Measurements from ENCODE around the gene MMD2.
"Not testable (repeated sequence)": the region's sequence is repeated elsewhere in the genome, so short reads cannot be mapped to it uniquely, and the experiment has no call there.

The MMD2 gene

DNA sequence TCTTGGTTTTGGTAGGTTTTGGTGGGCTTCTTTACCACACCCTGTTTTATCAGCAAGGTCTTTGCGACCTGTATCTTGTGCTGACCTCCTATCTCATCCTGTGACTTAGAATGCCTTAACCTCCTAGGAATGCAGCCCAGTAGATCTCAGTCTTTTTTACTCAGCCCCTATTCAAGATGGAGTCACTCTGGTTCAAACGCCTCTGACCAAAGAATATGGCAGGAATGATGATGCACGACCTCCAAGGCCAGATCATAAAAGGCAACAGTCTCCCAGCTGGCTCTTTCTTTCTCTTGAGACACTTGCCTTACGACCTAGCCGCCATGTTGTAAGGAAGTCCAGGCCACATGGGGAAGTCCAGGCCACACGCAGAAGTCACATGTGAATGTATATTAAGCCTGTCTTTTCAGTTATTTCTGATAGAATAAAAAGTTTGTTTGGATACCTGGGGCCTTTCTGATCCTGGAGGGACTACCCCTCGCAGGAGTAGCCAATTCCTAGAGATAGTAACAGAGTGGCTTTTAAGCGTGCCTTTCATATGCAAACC lies 65.0 kb downstream of the MMD2 start:
- no peak for DNase-seq (ENCODE audit: low read depth)

DNA sequence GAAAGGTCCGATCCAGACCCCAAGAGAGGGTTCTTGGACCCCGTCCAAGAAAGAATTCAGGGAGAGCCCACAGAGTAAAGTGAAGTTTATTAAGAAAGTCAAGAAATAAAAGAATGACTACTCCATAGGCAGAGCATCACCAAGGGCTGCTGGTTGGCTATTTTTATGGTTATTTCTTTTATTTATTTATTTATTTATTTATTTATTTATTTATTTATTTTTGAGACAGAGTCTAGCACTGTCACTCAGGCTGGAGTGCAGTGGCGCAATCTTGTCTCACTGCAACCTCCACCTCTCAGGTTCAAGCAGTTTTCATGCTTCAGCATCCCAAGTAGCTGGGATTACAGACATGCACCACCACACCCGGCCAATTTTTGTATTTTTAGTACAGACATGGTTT lies 65.8 kb downstream of the MMD2 start:
- DNase-seq (ENCODE audit: low read depth) = not testable (repeated sequence)

- DNase-seq (ENCODE audit: low read depth) = not testable (repeated sequence)
Observed at GRCh38 chr7:4891522-4891921, 67.5 kb downstream of the MMD2 start.

DNA sequence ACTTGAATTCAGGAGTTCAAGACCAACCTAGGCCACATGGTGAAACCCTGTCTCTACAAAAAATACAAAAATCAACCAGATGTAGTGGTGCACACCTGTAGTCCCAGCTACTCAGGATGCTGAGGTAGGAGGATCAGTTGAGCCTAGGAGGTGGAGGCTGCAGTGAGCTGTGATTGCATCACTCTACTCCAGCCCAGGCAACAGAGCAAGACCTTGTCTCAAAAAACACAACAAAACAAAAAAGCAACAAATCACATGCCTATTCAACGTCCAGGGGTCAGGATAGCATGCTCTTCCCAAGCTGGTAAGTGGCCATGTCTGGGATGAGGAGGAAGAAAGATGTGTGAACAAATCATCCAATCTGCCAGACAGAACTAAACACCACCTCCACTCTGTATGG lies 69.3 kb downstream of the MMD2 start:
- no peak for DNase-seq (ENCODE audit: low read depth)

DNA sequence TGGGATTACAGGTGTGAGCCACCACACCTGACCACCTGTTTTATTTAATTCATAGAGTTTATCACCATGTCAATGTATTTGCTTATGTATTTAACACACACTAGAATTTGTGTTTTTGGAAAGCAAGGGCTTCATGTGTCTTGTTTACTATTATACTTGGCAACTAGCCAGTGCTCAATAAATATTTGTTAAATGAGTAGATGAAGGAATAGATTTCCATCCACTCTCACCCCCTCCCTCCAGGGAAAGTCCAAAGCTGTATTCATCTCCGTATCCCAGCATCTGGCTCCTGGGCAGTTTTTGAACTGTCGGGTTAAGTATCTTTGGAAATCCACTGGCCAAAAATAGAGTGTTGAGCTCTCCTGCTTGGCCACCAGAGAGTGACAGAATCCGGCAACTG lies 70.8 kb downstream of the MMD2 start:
- DNase-seq (ENCODE audit: low read depth) = no peak

DNA sequence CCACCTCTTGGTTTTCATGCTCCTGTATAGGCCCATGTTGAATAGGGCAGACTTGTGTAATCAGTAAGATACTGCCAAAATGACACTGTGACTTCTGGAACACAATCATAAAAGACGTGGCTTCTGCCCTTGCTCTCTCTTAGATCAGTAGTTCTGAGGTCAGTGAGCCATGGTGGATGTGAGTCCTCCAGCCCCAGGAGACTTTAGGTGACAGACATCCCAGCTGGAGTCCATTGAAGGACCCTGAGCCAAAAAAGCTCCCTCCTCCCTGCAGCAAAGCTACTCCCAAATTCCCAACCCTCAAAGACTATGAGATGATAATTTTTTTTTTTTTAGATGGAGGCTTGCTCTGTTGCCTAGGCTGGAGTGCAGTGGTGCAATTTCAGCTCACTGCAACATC lies 72.3 kb downstream of the MMD2 start:
- DNase-seq (ENCODE audit: low read depth) = no peak

GRCh38 chr7:4885317-4885807 lies 73.6 kb downstream of the MMD2 start:
- DNase-seq (ENCODE audit: low read depth) = no peak

DNA sequence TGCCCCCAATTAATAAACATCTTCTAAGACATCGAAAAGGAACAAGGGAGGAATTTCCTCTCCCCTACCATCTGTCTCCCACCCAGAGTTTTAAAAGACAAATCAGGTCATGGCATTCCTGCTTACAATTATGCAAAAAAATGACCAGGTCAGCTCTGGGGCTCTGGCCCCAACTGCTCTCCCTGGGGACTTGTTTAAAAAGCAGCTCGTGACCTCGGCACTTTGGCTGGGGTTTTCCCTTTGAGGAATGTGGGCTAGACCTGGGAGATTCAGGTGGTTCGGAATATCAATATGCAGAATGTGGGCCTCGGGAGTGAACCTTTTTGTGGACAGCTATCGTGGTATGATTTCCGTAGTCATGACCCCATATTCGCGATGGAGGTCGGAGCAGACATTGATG lies 74.8 kb downstream of the MMD2 start:
- DNase-seq (ENCODE audit: low read depth) = no peak

DNA sequence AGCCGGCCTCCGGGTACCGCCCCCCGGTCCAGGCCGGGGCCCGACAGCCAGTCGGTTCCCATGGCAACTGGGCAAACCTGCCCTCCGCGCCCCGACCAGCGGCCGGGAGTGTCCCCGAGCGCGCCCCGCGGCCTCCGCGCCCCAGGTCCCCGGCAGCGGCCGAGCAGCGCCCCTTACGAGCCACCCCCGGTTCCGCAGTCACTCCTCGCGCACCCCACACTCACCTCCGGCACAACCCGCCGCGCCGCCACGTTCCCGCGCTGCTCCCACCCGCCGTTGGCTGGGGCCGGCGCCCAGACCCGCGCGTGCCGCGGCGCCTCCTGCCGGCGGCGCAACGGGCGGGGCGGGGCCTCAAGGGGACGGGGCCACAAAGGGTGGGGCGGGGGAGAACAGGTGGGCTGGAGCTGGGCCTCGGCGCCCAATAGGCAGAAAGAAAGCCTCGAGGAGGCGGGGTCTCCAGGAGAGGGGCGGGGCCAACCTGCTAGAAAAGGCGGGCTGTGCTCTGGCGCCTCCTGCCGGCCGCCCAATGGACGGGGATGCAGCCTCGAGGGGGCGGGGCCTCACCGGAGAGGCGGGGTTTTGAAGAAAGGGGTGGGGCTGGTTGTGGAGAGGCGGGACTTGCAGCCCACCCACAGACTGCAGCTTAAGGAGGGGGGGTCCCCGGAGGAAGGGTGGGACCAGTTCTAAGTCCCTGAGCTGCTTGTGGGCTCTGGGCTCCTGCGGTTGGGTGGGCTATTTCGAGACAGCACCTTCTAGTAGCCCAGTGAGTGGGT lies 75.4 kb downstream of the MMD2 start, which contains the start of gene RADIL:
Gene RADIL (minus strand): TSS at position 345 of the 773 bp plus-strand sequence. CDS start 5,577 bp downstream, outside the sequence.
- DNase-seq (ENCODE audit: low read depth) = peak; percentile 87

DNA sequence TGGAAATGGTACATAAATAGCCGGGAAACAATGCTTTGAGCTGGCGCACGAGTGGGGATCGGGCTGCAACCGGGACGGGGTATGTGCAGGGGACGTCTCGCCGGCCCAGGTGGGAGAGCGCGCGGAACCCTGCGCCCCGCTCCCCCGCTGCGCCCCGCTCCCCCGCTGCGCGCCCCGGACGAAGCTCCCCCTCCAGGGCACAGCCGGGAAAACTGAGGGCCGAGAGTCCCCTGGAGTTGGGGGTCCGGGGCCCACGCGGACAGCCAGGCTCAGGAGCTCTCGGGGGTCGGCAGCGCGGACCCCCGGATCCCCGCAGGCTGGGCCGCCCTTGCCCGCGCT lies 76.0 kb downstream of the MMD2 start:
- no peak for DNase-seq (ENCODE audit: low read depth)

DNA sequence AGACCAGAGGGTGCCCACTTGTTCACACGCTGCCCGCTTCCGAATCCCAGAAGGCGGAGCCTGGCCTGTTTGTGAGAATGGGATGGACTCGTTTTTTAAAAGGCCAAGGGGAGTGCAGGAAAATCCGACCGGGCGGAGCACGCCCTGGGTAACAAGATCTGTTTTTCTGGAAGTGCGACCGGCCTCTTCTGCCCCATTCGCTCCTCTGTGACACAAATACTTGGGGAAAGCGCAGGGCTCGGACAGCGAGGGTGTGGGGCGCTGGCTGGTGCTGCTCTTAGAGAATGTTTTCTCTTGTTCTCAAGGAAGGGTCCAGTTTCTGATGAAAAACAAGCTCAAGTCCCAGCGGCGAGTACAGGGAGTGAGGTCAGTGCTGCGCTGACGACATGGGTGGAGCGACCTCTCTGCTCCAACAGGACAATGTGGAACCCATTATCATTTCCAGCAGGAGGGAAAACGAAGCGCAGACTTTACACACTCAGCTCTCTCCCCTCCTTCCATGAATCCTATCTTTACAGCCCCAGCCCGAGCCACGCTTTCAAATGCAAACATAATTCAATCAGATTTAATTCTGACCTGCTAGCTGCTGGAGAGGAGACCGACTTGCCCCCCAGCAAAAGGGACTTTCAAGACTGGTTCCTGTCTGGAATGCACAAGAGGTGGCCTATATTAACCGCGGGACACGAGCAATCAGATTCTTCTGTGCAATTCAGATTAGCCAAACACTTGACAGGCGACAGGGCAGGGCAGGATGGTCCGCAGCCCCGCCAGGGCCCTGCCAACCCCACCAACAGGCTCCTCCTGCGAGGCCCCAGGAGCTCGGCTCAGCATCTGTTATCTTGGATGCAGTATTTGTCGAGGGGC lies 76.6 kb downstream of the MMD2 start:
- DNase-seq (ENCODE audit: low read depth) = no peak

DNA sequence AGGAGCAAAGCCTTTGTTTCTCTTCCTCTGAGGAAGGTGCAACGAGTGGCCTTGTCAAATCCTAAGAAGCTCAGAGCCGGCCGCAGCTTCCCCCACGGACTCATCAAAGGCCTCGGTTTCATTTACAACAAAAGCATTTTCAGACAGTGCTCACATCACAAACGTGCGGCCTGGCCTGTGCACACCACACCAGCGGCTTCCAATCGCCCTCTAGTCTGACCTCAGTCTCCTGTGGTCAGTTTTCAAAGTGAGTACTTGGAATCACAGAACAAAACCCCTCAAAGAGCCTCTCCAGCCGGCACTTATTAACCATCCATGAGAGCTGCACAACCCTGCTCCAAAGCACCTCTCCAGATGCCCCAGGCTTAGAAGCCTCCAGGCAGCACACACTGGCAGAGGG lies 78.8 kb downstream of the MMD2 start:
- DNase-seq (ENCODE audit: low read depth) = no peak

DNA sequence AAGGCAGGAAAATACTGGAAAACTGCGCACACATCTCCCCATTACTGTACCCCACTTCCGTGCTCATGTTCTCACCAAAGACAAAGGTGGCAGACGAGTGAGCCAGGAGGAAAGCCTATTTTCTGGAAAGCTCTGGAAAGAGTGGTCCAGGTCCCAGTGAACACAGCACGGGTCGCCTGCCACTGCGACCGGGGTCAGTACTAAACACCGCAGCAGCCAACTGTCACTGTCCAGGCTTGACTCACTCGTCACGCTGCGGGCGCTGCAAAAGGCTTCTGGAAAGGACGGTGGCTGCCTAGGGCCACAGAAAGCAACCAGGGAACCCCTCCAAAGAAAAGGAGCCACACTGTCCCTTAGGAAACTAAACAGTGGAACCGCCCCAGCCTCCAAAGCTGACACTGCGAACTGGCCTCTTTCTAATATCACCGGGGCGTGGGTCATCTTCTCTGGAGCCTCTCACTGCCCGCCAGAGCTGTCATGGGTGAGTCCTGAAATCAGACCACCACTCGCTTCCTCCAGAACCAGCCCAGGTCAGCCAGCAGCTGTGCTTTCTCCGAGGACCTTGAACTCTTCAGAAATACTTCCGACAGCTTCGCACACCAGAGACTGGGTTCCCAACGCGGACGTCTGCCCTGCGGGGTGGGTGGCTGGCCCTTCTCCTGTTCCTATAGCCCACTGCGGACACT lies 79.4 kb downstream of the MMD2 start:
- DNase-seq (ENCODE audit: low read depth) = no peak

- no peak for DNase-seq (ENCODE audit: low read depth)
Observed at GRCh38 chr7:4878336-4879335, 80.4 kb downstream of the MMD2 start.

- DNase-seq (ENCODE audit: low read depth) = no peak
Observed at GRCh38 chr7:4876586-4876985, 82.4 kb downstream of the MMD2 start.

GRCh38 chr7:4875391-4875790 lies 83.6 kb downstream of the MMD2 start:
- DNase-seq (ENCODE audit: low read depth) = no peak

GRCh38 chr7:4873071-4873944 lies 85.7 kb downstream of the MMD2 start:
- DNase-seq (ENCODE audit: low read depth) = no peak

DNA sequence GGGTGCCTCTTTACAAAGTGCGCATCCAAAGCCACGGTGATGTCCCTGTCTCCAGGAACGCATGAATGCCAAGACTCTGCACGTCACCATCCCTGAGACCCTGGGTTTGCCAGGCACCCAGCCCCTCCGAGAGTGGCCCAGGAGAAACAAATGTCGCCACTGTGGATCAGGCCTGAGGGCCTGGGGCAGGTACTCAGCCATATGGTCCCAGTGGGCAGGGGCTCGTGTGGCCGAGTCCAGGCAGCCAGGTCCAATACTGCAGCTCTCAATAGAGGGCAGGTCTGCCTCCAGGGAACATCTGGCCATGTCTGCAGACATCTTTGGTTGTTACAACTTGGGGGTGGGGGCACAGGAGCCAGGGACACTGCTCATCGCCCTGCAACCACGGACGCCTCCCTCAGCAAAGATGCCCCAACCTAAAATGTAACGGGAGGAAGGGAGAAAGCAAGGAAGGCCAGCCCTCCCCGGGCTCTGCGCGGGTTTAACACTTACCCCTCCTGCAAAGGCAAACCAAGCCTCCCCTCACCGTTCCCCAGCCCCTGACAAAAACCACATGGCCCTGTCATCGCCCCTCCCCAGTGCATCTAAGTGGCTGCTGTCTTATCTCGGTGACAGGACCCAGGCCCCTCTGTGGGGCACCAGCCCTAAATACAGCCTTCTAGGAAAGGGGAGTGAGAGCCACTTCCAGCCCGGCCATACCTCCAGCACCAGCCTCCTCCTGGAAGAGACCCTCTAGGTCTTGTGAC lies 86.9 kb downstream of the MMD2 start:
- DNase-seq (ENCODE audit: low read depth) = no peak

- no peak for DNase-seq (ENCODE audit: low read depth)
Observed at GRCh38 chr7:4871056-4871680, 87.8 kb downstream of the MMD2 start.

All from activated T-cell treated with anti-CD3 and anti-CD28 coated beads for 24 hours (primary cell).